Measurements from ENCODE around the gene PDCD7.
"Not testable (repeated sequence)": the region's sequence is repeated elsewhere in the genome, so short reads cannot be mapped to it uniquely, and the experiment has no call there.

Gene PDCD7

GRCh38 chr15:65133548-65134200 lies at the start of gene PDCD7:
Gene PDCD7 (minus strand): TSS chr15:65133808. CDS start chr15:65133781, 27 bp downstream.
- peak; percentile 92 for DNase-seq

GRCh38 chr15:65182538-65182937 lies 48.9 kb upstream of the PDCD7 start:
- no peak for DNase-seq

- not testable (repeated sequence) for DNase-seq
Observed at GRCh38 chr15:65181582-65182353, 48.2 kb upstream of the PDCD7 start.

- DNase-seq = no peak
Observed at GRCh38 chr15:65180167-65180566, 46.6 kb upstream of the PDCD7 start.

GRCh38 chr15:65177901-65178300 lies 44.3 kb upstream of the PDCD7 start:
- DNase-seq = no peak

GRCh38 chr15:65176056-65176455 lies 42.4 kb upstream of the PDCD7 start:
- DNase-seq = no peak

GRCh38 chr15:65175511-65175910 lies 41.9 kb upstream of the PDCD7 start:
- no peak for DNase-seq

GRCh38 chr15:65174509-65174908 lies 40.9 kb upstream of the PDCD7 start:
- DNase-seq = no peak

GRCh38 chr15:65172531-65172930 lies 38.9 kb upstream of the PDCD7 start:
- DNase-seq = no peak

- no peak for DNase-seq
Observed at GRCh38 chr15:65171428-65171827, 37.8 kb upstream of the PDCD7 start.

GRCh38 chr15:65165875-65166274 lies 32.3 kb upstream of the PDCD7 start:
- DNase-seq = no peak

- no peak for DNase-seq
Observed at GRCh38 chr15:65164139-65164538, 30.5 kb upstream of the PDCD7 start.

GRCh38 chr15:65163041-65163440 lies 29.4 kb upstream of the PDCD7 start:
- DNase-seq = no peak

- no peak for DNase-seq
Observed at GRCh38 chr15:65156692-65157091, 23.1 kb upstream of the PDCD7 start.

- no peak for DNase-seq
Observed at GRCh38 chr15:65154720-65155119, 21.1 kb upstream of the PDCD7 start.

- no peak for DNase-seq
Observed at GRCh38 chr15:65147902-65148301, 14.3 kb upstream of the PDCD7 start.

GRCh38 chr15:65146438-65146837 lies 12.8 kb upstream of the PDCD7 start:
- no peak for DNase-seq

- not testable (repeated sequence) for DNase-seq
Observed at GRCh38 chr15:65138631-65139030, 5.0 kb upstream of the PDCD7 start.

- not testable (repeated sequence) for DNase-seq
Observed at GRCh38 chr15:65137893-65138292, 4.3 kb upstream of the PDCD7 start.

GRCh38 chr15:65137089-65137488 lies 3.5 kb upstream of the PDCD7 start:
- DNase-seq = not testable (repeated sequence)

- no peak for DNase-seq
Observed at GRCh38 chr15:65134538-65134937, 930 bp upstream of the PDCD7 start.

- DNase-seq = peak; percentile 30
Observed at GRCh38 chr15:65132878-65133547, 595 bp downstream of the PDCD7 start.

- DNase-seq = no peak
Observed at GRCh38 chr15:65130941-65131340, 2.7 kb downstream of the PDCD7 start.

- DNase-seq = no peak
Observed at GRCh38 chr15:65115542-65115941, 18.1 kb downstream of the PDCD7 start.

Measured in left hindlimb (tissue), 1 donor.